Fibroblast of peridontal ligament (primary cell): ENCODE measurements around the gene BMPR1A.

Source experiments
- DNase-seq: peaks from one replicate; pipeline ENCODE4 v3.0.0-alpha.2; 2010; ENCODE audit errors: extremely low read depth

BMPR1A gene

GRCh38 chr10:86756511-86757112 is at the start of gene BMPR1A:
TSS of gene BMPR1A (plus strand) at chr10:86756619. CDS start at chr10:86876019, 119,400 bp downstream.
- DNase-seq = peak; percentile 82

- no peak for DNase-seq
Observed at GRCh38 chr10:86706977-86707376, 49.4 kb upstream of the BMPR1A start.

- DNase-seq = no peak
Observed at GRCh38 chr10:86707505-86707904, 48.9 kb upstream of the BMPR1A start.

- no peak for DNase-seq
Observed at GRCh38 chr10:86708068-86708782, 48.2 kb upstream of the BMPR1A start.

- no peak for DNase-seq
Observed at GRCh38 chr10:86708783-86709380, 47.5 kb upstream of the BMPR1A start.

- DNase-seq = no peak
Observed at GRCh38 chr10:86709396-86710185, 46.8 kb upstream of the BMPR1A start.

GRCh38 chr10:86710987-86711512 is 45.4 kb upstream of the BMPR1A start:
- DNase-seq = peak; percentile 85

GRCh38 chr10:86711513-86712316 is 44.7 kb upstream of the BMPR1A start:
- peak; percentile 37 for DNase-seq

GRCh38 chr10:86712317-86712707 is 44.1 kb upstream of the BMPR1A start:
- no peak for DNase-seq

- no peak for DNase-seq
Observed at GRCh38 chr10:86715156-86715795, 41.1 kb upstream of the BMPR1A start.

- DNase-seq = no peak
Observed at GRCh38 chr10:86715836-86716235, 40.6 kb upstream of the BMPR1A start.

- DNase-seq = no peak
Observed at GRCh38 chr10:86716466-86716865, 40.0 kb upstream of the BMPR1A start.

GRCh38 chr10:86718556-86718955 is 37.9 kb upstream of the BMPR1A start:
- no peak for DNase-seq

GRCh38 chr10:86721232-86721631 is 35.2 kb upstream of the BMPR1A start:
- no peak for DNase-seq

GRCh38 chr10:86723009-86723408 is 33.4 kb upstream of the BMPR1A start:
- no peak for DNase-seq

- no peak for DNase-seq
Observed at GRCh38 chr10:86724445-86724844, 32.0 kb upstream of the BMPR1A start.

GRCh38 chr10:86725980-86726676 is 30.3 kb upstream of the BMPR1A start:
- DNase-seq = no peak

GRCh38 chr10:86726677-86726999 is 29.8 kb upstream of the BMPR1A start:
- DNase-seq = no peak

GRCh38 chr10:86727470-86727869 is 28.9 kb upstream of the BMPR1A start:
- no peak for DNase-seq

GRCh38 chr10:86728056-86728455 is 28.4 kb upstream of the BMPR1A start:
- DNase-seq = no peak
